ENCODE results near the gene TMEM263. TPM values are rescaled to one million over a fixed set of nuclear protein-coding genes. Genes with fewer than 3 reads are reported as not detected.

The TMEM263 gene
- total RNA-seq, 2 experiments from 2014 or later = 28.5 to 29.6 TPM

GRCh38 chr12:107012736-107013425, 57.2 kb downstream of the TMEM263 start:
- Mint-ChIP-seq H3K27ac (no peak overlapping the region), H3K27me3 (no peaks in the 10 kb centered on the region), H3K36me3 (peaks cover 4% of the 10 kb centered on the region), H3K4me3 (no peak overlapping the region), H3K4me1 (peaks cover 3% of the 10 kb centered on the region), H3K9me3 (no peaks in the 10 kb centered on the region)
- POLR2A ChIA-PET = no interaction called here
- DNase-seq (no peak), ATAC-seq (ENCODE audit: low read depth) (no peak)

GRCh38 chr12:107014055-107014454, 58.3 kb downstream of the TMEM263 start:
- H3K4me3 Mint-ChIP-seq = no peak overlapping the region
- ATAC-seq (ENCODE audit: low read depth) (no peak), DNase-seq (no peak)
- H3K27ac Mint-ChIP-seq = no peak overlapping the region
- no peaks in the 10 kb centered on the region for H3K27me3 Mint-ChIP-seq
- H3K4me1 Mint-ChIP-seq = peaks cover 3% of the 10 kb centered on the region
- POLR2A ChIA-PET = no interaction called here
- peaks cover 5% of the 10 kb centered on the region for H3K36me3 Mint-ChIP-seq
- no peaks in the 10 kb centered on the region for H3K9me3 Mint-ChIP-seq

DNA sequence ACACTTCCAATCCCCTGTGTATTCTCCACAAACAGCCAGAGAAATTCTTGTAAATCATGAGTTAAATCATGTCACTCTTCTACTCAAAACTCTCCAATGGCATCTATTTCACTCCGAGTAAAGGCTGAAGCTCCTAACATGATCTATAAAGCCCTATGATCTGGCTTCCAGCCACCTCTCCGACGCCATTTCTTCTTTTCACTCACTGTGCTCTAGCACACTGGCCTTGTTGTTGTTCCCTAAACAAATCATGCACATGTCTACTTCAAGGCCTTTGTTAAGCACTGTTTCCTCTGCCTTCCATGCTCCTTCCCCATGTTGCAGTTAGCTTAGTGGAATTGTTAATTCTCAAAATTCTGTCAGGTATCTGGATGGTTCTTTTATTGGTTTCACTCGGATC, 61.3 kb downstream of the TMEM263 start:
- DNase-seq = no peak
- H3K4me1 Mint-ChIP-seq = peaks cover 3% of the 10 kb centered on the region
- no peaks in the 10 kb centered on the region for H3K9me3 Mint-ChIP-seq
- no peak overlapping the region for H3K27ac Mint-ChIP-seq
- peaks cover 14% of the 10 kb centered on the region for H3K36me3 Mint-ChIP-seq
- H3K27me3 Mint-ChIP-seq = no peaks in the 10 kb centered on the region
- POLR2A ChIA-PET = no interaction called here
- no peak overlapping the region for H3K4me3 Mint-ChIP-seq
- no peak for ATAC-seq (ENCODE audit: low read depth)

GRCh38 chr12:107019546-107019945, 63.8 kb downstream of the TMEM263 start:
- Mint-ChIP-seq H3K27me3 (no peaks in the 10 kb centered on the region), H3K4me3 (no peak overlapping the region), H3K9me3 (no peaks in the 10 kb centered on the region), H3K36me3 (peaks cover 14% of the 10 kb centered on the region), H3K27ac (no peak overlapping the region), H3K4me1 (no peaks in the 10 kb centered on the region)
- DNase-seq = no peak
- POLR2A ChIA-PET = no interaction called here
- ATAC-seq (ENCODE audit: low read depth) = no peak

Other genes starting within 250 kb of the TMEM263 start
- gene RIC8B, start 181.2 kb upstream of the TMEM263 start, total RNA-seq = 10 to 100 TPM; 14.3 to 15.1 TPM
- gene MTERF2, start 31.2 kb downstream of the TMEM263 start, total RNA-seq = 1 to 10 TPM; 6.8 to 7.9 TPM
- gene CRY1, start 137.6 kb downstream of the TMEM263 start, total RNA-seq = 10 to 100 TPM; 17.3 to 22.5 TPM

Measured in activated naive CD8-positive, alpha-beta T cell treated with anti-CD3 and anti-CD28 coated beads, Interleukin-2, amount 10 ng/mL, durations not matched to agents 7 days and 5 days (primary cell).